T-helper 1 cell treated with Interleukin-12 subunit alpha and Interleukin-12 subunit beta and Interleukin-4 antibody, amounts not matched to agents 30 ng/mL and 1 ng/mL, for 36 hours (primary cell): ENCODE data around the gene PTGIS. TPM values are rescaled to one million over a fixed set of nuclear protein-coding genes. Genes with fewer than 3 reads are reported as not detected.
"Not testable (repeated sequence)": the region's sequence is repeated elsewhere in the genome, so short reads cannot be mapped to it uniquely, and the experiment has no call there.

Experiments
- intact Hi-C: fragments of 100-400 bp; cut with micrococcal nuclease; formaldehyde crosslinking; loops from one replicate; pipeline ENCODE4 v1.15.1; 2024
- total RNA-seq: library from RNA; stranded (reverse); gene quantifications from 2 replicates; pipeline ENCODE4 v1.2.3, GENCODE V29; 2022

The PTGIS gene
- total RNA-seq, 1 donor from 2014 or later = 11.7 TPM

DNA sequence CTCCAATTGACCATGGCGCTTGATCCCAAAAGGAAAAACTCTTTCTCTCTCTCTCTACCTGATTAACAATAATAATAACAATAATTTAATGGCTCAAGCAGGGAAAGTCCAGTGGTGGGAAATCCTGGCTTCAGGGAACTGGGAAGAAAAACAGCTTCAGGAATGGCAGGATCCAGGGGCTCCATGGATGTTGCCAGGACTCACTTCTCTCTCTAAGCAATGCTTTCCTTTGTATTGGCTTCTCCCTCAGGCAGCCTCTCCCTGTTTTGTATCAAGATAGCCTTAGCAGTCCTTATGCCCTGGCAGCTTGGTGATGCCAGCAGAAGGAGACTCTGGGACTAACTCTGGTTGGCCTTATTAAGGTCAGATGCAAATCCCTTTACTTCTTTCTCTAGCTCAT, 13.5 kb upstream of the PTGIS start:
- intact Hi-C loops = no loop called here

DNA sequence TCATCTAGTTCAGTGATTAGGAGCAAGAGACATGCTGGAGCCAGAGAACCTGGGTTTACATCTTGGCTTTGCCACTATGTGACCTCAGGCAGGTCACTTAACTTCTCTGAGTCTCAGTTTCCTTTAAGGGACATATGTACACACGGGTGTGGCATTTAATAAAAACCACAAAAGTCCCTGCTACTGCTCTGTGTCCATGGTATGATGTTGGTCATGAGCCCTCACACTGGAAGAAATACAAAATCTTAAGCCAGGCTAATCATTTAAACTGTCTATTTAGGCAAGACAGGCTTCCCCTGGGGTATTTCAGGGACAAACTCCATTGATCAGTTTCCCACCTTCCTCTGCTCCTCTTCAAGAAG, 12.9 kb upstream of the PTGIS start:
- intact Hi-C loops = no loop called here

DNA sequence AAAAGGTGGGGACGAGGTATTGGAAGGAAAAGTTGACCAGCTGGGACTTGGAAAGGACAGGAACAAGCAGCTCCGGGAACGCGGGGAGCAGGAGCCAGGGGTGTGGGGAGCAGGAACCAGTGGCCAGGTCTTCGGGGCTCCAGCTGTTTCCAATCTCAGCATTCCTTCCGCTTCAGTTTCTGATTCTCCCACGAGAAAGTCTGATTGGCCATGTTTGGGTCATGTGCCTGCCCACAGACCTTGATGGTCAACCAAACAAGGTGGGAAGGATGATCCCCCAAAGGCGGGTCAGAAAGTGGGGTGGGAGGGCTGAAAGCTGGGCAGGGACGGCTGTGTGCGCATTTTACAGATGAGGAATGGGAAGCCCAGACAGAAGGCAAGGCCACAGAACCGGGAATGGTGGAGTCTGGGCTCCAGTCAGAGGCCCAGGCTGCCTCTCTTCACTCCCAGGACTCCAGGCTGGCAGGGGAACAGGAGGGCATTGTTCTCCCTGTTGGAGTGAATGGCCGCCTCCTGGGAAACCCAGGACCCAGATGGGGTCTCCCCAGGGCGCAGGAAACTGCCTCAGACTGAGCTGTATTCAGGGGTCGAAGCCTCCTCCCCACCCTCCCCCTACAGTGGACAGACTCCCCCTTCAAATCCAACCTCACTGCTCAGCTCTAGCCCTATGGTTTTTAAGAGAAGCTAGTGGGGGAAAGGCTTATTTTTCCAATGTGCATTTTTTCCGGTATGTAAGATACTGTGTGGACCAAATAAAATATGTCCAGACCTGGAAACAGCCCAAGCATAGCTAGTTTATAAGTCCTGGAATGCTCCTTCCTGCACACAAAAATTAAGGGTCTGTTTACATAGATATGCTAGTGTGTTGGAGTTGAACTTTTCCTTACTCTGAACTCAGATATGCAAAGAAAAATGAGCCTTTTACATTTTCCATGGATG, 12.2 kb upstream of the PTGIS start:
- intact Hi-C loops = no loop called here

DNA sequence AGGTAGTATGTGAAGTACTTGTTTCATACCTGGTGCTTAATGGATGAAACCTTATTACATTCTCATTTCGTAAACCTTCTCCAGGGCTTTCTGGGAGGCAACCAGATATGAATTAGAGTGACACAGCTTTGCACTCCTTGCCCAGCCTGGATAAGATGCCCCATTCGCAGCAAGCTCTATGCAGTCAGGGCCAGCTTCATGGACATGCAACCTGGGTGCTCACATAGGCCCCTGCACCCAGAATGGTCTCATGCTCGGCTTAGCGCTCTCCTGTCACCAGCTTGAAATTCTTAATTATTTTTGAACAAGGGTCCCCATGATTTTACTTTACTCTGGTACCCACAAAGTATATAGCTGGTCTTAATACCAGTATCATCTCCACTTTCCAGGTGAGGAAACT, 11.3 kb upstream of the PTGIS start:
- intact Hi-C loops = no loop called here

DNA sequence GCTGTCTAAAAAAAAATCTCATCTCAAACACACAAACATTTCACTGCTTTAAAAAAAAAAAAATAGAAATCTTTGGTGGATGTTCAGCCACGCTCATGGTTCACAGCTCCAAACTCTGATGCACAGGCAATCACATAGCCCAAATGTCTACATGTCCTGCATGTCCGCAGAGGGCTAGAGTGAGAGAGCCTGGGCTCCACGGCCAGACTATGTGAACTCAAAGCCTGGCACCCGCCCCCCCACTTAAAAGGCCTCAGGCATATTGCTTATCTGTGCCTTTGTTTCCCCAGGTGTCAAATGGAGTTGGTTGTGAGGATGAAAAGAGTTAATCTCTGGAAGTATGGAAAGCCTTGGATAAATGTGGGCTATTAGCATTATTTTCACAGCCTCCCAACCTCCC, 10.5 kb upstream of the PTGIS start:
- intact Hi-C loops = no loop called here

DNA sequence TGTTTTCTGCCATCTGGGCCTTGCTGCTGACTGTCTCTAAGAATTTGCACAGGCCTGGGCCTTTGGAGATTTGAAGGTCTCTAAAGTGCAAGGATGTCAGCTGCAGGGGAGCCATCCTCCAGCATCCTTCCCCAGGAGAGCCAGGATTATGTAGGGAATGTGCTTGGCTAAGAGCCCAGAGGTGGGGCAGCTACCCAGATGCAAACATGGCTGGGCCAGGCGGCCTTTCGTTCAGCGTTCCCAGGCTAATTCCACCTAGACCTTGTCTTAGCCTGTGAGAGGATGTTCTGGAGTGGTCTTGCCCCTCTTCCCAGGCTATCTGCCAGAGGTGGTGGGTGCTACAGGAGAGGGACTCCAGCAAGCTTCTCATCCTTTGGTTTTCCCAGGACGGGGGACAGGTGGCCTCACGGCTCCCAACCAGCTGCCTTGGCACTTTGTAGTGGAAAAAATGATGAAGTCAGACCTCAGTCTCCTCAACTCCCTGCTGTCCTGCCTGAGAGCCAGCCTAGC, 7.7 kb upstream of the PTGIS start:
- intact Hi-C loops = loop anchor here (2.0 kb wide), 1 partner anchor 19 kb away; no protein-coding TSS in a partner anchor

DNA sequence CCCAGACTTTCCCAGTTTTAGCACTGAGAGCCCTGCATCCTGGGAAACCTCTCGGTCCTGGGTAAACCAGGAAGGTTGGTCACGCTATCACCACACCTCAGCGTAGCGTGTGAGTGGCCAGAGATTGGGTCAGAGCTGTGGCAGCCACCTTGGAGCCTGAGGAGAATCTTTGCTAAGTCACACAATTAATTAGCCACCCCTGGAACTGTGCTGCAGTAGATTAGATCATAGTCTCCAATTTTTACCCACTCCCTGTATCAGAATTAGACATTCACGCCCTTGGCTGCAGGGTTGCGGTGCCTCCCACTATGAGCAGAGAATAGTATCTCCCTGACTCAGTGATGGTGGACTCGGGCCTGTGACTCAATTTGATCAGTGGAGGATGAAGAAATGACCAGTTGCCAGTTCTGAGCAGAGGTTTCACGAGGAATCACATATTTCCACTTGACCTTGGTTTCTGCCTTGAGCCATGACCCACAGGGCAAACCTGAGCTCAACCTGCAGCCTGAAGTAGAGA, 6.0 kb upstream of the PTGIS start:
- intact Hi-C loops = no loop called here

DNA sequence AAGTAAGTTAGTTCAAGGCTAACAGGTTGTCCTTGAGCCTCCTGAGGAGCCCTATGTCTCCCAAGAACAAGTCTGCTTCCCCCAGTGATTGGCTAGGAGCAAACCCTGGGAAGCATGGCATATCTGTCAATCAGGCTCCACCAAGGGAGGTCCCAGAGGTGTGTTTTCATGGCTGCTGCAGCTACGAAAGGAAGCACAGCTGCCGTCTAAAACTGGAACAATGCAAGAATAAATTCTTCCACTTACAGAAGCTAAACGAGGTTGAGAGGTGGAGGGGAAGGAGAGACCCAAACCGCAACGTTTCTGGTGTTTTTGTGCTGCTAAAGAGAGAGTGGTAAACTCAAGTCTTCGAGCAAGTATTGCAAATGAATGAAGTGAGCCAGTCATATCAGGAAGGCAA, 4.9 kb upstream of the PTGIS start:
- intact Hi-C loops = no loop called here

DNA sequence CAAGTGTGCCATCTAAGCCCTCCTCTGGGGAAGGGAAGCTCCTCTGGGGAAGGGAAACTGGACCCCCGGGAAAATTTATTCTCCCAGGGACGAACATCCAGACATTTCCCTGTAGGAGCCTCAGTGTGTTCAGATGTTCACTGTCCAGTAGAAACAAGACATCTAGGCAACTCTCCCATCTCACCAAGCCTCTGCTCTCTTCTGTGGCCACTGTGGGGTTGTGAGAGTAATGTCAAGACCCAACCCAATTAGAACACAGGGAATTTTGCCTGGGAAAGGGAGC, 3.6 kb upstream of the PTGIS start:
- intact Hi-C loops = no loop called here

DNA sequence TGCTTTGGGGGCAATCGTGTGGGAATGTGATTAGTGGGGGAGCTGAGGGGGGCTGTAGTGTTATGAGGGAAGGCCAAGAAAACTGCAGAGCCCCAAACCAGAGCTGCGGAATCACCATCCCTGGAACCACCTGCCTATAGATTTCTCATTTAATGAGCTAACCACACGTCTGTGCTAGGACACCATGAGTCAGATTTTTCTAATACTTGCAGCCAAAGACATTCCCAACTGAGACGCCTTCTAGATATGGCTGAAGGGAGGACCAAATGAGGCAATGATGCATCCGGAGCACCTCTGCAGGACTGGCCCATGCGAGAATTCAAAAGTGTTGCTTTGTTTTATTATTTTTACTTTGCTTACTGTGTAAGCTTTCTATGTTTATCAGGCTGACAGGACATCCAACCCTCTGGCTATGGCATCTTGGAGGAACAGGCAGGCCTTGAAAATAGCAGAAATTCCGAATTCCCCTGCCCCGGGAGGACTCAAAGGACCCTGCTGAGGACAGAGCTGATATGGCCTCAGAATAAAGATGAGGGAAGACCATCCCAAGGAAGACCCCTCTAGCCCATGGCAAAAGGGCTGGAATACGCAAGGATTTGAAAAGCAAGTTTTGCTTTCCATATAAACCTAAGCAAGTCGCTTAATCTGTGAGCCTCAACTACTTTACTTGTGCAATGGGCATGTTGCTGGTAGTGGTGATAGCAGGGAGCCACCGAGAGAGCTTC, 3.1 kb upstream of the PTGIS start:
- intact Hi-C loops = no loop called here

DNA sequence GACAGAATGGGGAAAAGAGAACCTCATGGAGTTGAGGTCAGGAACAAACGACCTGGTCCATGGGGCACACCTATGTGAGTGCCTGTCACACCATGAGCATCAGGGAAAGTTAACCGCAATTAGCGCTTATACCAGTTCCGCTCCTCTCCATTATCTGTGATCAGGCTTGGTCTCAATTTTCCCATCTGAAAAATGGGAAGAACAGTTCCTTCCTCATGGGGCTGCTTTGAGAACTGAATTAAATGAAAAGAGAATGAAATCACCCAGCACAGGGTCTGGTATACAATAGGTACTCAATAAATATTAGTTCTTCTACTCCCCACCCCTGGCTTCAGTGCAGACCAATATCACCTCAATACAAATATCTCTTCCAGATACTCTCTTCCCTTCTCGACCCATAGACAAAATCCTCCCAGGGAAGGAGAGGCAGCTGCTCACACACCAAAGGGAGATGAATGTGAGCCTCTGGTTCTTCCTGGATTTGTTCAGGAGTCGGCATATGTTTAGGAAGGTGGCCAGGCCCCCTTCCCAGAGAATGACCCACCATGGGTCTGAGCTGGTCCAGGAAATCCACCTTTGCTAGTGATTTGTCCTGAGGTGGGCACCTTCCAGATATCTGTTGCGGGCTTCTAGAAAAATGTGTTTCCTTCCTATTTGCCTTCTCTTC, 2.4 kb upstream of the PTGIS start:
- intact Hi-C loops = no loop called here

DNA sequence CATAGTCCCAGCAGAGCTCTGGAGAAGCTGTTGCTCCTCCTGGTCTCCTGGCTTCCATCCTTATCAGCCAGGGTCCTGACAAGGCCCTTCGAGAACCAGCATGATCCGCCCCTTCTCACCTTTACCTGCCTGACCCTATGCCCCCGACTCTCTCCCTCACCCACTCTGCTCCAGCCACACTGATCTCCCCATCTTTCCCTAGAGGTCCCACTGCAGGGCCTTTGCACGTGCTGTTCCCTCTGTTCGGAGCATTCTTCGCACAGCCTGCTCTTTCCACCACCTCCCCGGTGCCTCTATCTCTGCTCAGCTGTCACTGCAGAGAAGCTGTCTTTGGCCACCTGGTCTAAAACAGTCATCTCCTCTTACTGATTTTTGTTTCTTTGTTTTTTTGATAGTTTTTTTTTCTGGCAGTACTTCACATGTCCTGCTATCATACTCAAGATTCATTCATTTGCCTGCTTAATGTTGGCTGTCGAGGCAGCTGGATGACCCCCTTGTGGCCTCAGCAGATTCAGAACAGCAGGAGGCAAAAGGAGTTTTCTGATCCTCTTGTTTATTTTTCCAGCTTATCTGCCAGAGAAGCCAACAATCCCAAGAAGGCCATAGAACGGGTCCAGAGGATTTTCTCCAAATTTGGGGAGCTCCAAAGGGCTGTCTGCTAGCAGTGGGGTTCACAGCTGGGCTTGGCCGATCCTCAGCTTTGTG, 1.6 kb upstream of the PTGIS start:
- intact Hi-C loops = loop anchor here (2.0 kb wide), 1 partner anchor 25 kb away; no protein-coding TSS in a partner anchor

DNA sequence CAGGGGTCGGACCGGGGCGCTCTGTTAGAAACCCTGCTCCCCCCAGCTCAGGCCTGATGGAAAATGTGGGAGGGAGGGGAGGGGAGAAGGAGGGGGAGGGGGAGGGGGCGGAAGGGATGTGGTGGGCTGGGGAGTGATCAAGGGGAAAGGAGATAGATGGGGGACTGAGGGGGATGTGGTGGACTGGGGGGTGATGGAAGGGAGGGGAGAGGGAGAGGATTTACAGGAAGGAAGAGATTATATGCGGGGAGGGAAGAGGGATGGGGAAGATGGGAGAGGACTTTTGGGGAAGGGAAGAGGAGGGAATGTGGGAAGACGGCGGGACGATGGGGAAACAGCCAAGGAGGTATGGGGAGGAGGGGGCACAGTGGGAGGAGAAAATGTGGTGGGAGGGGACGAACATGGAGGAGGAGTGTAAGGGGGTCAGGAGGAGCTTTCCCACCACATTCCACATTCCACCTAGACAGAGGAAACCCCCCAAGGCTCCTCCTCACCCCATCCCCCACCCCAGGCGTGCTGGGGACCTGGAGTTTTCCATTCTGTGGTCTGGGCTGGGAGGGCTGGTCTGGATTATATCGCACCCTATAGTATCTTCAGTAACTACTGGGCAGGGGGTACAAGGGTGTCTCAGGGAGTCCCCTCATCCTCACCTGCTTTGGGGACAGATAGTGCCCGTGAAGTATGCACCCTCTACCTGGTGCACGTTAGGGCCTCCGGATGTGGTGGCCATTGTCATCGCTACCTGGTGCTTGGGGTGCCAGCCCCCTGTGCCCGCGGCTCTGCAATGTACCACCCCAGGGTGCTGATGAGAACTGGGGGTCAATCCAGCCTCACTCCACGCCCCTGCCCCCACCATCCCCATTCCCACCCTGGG, 578 bp upstream of the PTGIS start:
- intact Hi-C loops = loop anchor here (2.0 kb wide), 1 partner anchor 26 kb away; no protein-coding TSS in a partner anchor

DNA sequence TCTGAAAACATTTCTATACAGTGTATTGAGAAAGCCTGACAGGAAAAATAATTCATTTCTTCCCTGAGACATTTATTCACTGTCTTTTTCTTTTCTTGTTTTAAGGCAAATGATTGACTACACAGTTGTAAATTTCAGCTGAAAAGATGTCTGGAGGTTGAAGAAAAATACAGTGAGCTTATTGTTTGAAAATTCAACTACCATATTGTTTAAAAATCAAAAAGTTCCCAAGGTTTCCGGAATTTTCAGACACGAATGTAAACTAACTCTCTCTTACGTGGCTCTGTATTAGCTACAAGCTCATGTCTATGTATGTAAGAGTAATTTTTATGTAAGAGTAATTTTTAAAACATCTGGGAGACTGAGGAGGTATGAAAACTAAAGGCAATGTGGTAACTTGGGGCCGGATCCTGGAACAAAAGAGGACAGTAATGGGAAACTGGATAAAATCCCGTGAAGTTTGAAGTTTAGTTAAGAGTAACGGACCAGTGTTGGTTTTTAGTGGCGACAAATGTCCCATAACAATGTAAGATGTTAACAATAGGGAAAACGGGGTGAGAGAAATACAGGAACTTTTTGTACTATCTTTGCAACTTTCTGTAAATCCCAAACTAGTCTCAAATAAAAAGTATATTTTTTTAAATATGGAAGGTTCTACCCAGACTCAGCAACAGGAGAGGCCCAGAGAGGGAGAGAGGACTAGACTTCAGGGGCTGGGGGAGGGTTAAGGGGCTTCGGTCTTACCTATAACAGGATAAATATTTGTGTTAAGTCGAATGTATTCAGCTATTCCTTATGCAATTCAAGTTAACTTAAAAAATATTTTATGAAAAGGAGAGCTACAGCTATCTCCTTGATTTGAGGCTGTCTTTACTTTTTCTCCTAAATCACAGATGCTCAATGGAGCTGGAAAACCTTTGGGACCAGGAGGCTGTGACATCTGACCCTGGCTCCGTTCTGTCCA, 1.3 kb downstream of the PTGIS start:
- intact Hi-C loops = no loop called here

DNA sequence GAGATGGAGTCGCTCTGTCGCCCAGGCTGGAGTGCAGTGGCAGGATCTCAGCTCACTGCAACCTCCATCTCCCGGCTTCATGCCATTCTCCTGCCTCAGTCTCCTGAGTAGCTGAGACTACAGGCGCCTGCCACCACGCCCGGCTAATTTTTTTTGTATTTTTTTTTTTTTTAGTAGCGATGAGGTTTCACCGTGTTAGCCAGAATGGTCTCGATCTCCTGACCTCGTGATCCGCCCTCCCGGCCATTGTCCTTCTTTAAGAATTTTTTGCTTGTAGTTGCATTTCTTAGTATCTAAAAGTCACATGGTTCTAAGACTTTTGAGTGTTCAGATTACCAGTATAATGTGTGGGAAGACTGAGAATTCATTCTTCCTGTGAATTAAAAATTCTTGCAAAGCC, 2.9 kb downstream of the PTGIS start:
- intact Hi-C loops = not testable (repeated sequence)

DNA sequence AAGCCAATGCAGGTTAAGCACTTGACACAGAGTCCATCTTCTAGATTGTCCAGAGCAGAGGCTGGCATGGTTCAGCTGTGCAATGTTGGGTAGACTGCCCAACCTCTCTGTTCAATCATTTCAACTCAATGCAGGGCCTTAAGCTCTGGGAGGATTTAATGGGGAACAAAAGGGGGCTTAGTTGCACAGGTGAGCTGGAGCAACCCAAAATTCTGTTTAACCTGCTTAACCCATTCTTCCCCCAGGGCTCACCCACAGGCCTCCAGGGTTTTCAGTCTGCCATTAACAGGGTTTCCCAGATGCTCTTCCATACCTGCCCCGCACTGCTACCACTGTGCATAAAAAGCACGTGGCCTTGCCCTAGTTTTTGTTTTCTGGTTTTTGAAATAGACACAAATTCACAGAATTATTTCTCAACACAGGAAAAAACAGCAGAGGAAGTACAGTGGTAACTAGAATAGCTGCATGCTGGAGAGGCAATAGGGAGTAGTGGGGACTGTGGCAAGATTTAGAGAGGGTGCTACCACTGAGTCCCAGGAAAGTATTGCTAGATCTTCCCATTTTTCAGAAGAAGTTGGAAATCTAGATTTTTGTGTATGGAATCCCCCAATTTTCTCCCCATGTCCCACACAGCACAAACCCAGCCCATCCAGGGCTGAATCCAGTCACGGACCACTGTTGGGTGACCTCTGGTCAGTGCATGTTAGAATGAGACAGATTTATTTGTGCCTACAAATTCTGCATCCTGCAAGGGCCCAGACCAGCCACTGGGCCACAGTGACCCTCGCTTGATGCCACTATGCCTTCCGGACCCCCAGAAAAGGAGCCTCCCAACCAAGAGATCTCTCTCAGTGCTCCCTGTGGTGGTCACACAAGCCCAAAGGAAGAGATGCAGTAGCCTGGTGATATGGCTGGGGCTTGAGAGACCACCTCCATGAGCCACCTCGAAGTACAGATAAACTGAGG, 4.6 kb downstream of the PTGIS start:
- intact Hi-C loops = no loop called here

DNA sequence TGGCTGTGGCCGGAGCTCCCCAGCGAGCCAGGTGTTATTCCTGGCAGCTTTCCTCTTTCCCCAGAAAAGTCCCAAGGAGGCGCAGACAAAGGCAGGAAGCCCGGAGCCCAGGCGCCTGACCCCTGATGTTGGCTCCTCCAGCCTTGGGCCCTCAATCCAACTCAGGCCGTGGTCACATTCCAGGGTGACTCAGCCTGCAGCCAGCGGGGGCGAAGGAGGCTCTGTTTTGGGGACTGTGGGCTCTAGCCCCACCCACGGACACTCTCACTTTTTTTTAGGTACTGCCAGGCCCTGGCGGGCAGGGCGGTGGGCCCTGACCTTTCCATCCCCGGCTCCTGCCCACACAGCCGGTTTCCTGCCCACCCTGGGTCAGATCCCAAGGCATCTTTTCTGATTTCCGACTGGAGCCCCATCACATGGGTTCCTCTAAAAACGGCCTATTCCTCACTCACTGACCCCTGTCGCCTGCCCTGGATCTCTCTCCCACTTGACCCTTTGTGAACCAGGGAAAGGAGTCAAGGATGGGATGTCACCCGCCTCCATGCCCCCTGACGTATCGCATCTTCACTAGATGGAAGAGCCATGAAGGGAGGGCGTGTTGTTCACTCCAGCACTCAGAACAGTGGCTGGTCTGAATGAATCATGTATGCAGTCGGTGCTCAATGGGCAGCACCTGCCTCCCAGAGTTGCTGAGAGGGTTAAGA, 5.5 kb downstream of the PTGIS start:
- intact Hi-C loops = no loop called here
